DMS 273 treated with DMSO at 0.1 percent for 48 hours (cell line): ENCODE results near the gene OR2A5.
"Not testable (repeated sequence)": the region's sequence is repeated elsewhere in the genome, so short reads cannot be mapped to it uniquely, and the experiment has no call there.

Source experiments
- DNase-seq: peaks from one replicate; lab custom pipeline; 2025; lab: John Stamatoyannopoulos, UW

OR2A5 gene, protein sequence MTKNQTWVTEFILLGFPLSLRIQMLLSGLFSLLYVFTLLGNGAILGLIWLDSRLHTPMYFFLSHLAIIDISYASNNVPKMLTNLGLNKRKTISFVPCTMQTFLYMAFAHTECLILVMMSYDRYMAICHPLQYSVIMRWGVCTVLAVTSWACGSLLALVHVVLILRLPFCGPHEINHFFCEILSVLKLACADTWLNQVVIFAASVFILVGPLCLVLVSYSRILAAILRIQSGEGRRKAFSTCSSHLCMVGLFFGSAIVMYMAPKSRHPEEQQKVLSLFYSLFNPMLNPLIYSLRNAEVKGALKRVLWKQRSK

DNA sequence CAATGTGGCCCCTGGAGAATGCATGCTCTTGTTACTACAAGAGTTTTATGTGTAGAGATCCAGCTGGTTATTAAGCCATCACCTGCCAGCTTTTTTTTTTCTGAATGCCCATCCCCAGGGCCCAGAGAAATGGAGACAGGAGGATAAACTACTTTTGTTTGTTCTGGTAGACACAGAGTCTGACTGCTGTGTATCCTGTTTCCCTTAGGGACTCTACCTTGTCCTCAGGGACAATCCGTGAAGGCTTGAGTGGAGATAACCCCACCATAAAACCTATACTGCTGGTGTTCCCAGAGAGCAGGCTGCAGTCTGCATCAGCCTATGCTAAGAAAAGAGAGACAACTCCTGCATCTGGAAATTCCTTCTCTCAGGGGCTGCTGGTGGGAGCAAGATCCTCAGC is at the start of gene OR2A5:
Gene OR2A5, plus strand, starts transcription at position 301 of the 400 bp plus-strand sequence. CDS start 1,454 bp downstream, outside the sequence.
- no peak for DNase-seq

DNA sequence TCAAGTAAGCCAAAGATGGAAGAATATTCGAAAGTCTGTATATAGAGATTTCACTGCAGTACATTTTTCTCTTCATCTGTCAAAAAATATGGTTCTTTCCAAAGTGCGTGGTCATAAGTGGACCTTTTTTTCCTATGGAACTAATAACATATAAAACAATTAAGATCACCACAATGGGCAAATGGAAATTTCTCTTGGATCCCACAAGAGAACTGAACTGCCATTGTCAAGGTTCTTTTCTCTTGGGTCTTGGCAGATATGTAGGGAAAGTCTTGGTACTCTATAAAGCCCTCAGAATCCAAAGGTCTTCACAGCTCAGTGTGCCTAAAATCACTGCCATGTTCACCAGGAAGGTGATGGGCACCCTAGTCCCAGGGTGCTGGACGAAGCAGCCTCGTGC is 48.7 kb upstream of the OR2A5 start, which contains the start of gene OR6B1:
Gene OR6B1, plus strand, starts transcription at position 301 of the 400 bp plus-strand sequence. CDS start 3,677 bp downstream, outside the sequence.
- DNase-seq, result no peak

DNA sequence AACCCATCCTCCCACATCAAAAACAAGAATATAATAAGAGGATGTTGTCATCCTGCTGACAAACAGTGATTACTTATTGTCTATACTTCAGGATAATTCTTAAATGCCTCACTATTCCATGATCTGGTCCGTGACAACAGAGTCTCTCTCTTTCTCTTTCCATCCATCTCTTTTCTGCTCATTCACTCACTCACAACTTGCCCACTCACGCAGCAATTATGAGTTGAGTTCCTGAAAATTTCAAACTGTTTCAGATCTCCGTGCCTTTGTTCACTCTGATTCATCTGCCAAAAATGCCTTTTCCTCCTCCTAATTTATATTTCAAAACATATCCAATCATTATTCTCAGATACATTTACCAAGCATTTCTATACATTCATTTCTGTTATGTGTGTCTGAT is 47.2 kb upstream of the OR2A5 start:
- no peak for DNase-seq

DNA sequence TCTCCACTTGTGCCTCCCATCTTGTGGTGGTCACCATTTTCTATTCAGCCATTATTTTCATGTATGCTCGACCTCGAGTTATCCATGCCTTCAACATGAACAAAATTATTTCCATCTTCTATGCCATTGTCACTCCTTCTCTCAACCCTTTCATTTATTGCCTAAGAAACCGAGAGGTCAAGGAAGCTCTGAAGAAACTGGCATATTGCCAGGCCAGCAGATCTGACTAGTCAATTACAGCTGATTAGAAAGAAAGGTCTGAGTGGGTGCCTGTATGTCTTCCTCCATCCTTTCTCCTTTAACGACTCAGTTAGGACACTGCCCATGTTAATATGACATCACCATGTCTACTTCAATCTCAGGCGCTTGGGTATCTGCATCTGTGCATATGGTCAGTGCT is 44.0 kb upstream of the OR2A5 start:
- DNase-seq, result no peak

DNA sequence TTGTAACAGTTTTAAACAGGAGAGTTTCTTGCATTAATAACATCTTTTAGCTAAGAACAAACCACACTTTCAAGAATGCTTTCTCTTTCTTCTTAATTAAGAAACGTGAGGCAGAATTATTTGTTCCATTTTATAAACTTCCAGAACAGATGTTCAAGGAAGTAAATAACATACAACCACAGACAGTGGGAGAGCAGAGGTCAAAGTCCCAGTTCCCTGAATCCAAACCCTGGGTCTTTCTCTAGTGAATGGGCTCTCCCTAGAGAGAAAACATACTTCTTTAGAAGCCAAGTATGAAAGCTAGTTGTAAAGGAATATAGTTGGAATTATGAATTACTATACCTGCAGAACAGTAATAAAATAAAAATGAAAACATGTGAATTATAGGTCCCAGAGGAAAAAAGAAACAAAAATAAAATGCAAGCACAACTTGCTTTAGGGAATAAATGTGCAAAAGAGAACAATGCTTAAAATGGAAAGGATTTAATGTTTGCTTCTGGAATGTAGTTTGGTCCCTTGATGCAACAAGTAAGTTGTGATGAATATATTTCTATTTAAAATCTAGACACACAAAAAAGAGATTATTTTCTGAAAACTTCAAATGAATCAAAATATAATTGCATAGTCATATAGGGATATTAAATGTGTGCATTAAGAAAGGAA is 42.6 kb upstream of the OR2A5 start:
- DNase-seq, result no peak

DNA sequence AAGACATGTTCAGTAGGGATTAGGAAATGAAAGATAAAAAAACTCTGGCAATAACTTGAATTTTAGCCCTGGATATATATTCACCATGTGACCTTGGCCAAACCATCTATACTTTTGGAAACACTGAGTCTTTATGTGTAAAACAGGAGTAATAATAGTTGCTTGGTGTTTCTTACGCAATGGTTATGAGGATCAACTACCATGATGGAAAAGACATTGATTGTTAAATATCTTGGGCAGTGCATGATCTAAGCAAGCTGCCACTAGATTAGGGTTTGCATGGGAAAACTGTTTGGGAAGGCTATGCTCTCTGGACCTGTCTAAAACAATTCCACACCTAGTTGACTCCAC is 42.1 kb upstream of the OR2A5 start:
- no peak for DNase-seq

DNA sequence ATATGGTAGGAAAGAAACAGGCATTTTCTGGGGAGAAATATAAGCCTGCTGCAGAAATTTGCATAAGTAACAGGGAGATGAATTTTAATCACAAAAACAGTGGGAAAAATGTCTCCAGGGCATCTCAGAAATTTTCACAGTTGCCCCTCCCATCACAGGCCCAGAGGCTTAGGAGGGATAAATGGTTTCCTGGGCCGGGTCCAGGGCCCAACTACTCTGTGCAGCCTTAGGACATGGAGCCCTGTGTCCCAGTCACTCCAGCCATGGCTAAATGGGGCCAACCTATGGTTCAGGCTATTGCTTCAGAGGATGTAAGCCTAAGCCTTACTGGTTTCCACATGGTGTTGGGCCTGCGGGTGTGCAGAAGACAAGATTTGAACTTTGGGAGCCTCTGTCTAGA is 39.4 kb upstream of the OR2A5 start:
- no peak for DNase-seq

DNA sequence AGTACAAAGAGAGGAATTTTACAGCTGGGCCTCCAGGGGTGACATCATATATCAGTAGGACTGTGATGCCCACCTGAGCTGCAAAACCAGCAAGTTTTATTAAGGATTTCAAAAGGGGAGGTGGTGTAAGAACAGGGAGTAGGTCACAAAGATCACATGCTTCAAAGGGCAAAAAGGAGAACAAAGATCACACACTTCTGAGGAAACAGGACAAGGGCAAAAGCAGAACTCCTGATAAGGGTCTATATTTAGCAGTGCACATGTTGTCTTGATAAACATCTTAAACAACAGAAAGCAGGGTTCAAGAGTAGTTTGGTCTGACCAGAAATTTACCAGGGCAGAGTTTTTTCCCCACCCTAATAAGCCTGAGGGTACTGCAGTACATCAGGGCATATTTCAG is 38.7 kb upstream of the OR2A5 start:
- not testable (repeated sequence) for DNase-seq

DNA sequence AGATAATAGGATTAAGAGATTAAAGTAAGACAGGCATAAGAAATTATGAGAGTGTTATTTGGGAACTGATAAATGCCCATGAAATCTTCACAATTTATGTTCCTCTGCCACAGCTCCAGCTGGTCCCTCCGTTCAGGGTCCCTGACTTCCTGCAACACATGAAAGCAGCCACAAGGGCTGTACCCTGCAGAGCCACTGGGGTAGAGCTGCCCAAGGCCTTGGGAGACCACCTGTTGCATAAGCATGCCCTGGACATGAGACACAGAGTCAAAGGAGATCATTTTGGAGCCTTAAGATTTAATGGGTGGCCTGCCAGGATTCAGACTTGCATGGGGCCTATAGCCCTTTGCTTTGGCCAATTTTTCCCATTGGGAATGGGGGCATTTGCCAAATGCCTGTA is 37.9 kb upstream of the OR2A5 start:
- DNase-seq, result not testable (repeated sequence)

DNA sequence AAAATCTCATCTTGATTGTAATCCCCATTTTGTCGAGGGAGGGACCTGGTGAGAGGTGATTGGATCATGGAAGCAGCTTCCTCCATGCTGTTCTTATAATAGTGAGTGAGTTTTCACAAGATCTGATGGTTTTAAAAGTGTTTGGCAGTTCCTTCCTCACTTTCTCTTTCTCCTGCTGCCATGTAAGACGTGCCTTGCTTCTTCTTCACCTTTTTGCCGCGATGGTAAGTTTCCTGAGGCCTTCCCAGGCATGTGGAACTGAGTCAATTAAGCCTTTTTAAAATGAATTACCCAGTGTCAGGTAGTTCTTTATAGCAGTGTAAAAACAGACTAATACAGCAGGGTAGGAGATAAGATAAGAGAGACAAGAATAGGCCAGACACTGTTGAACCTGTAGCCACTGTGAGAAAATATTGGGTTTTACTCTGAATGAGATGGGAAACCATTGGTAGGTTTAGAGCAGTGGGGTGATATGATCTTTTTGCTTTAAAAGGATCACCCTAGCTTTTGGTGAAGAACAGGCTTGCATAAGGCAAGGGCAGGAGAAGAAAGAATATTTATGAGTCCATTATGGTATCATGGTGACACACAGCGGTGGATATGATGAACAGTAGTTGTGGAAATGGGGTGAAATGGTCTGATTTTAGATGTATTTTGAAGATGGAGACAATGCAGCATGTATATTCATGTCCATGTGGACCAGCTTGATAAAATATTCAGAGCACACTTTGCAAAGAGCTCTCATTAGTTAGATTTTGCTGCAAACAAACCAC is 37.1 kb upstream of the OR2A5 start:
- no peak for DNase-seq

DNA sequence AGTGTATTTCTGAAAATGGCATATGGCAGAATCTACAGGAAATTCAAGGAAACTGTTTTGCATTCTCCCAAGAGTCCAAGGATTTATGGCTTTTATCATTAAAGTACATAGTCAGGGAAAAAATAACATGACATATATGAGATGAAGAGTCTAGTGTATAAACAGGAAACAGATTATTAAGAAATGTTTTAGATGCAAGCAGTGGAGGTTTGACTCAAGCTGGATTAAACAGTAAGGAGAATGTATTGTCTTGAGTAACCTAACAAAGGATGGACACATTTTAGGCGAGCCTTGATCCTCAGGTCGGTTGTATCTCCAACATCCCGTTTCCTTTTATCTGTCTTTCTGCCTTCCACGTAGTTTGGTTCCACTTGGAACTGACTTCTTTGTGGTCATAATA is 30.7 kb upstream of the OR2A5 start:
- DNase-seq, result no peak

DNA sequence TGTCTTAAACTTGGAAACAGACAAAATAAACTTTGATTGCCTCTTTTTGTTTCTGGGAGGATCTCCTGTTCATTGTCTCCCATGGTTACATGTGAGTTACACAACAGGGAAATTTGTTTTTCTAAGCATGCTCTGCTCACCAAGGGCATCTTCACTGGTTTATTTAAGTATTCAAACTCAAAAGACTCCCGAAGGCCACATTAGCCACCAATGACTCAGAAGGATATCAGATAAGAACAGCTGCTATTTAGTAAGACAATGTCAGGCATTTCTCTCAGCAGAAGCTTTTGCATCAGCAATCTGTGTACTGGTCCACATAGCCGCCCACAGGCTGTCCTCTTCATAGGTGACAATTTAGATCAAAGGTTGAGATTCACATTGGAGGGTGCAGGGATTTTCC is 29.3 kb upstream of the OR2A5 start:
- DNase-seq, result no peak

DNA sequence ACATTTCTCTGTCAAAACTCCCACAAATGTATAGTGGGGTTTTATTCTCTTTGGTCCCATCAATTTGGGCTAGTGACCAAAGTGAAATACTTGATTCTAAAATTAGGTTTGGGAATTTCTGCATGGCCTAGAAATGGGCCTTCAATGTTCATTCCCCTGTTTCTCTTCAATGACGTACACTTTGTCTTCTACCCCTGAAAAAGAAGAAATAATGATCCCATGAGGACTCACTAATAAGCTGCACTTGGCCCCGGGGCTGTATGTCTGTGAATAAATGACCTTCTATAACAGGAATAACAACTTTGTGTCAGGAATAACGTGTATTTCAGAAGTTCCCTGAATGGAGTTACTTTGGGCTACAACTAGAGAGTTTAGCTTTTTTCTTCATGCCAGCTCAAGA is 28.4 kb upstream of the OR2A5 start:
- no peak for DNase-seq

DNA sequence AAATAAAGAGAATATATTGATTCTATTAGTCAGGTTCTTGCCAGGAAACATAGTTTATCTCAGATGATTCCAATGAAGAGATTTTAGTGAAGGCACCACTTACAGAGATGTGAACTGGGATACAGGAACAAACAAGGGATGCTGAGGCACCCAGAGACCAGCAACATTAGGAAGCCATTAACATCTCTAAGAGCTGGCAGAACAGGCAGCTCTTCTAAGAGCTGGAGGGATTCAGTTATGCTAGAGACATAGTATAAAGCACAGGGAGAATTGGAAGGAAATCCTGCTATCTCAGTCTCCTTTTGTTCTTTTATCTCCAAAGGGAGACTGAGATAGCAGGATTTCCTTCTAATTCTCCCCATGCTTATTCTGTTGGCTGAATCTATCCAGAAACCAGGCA is 26.6 kb upstream of the OR2A5 start:
- no peak for DNase-seq

DNA sequence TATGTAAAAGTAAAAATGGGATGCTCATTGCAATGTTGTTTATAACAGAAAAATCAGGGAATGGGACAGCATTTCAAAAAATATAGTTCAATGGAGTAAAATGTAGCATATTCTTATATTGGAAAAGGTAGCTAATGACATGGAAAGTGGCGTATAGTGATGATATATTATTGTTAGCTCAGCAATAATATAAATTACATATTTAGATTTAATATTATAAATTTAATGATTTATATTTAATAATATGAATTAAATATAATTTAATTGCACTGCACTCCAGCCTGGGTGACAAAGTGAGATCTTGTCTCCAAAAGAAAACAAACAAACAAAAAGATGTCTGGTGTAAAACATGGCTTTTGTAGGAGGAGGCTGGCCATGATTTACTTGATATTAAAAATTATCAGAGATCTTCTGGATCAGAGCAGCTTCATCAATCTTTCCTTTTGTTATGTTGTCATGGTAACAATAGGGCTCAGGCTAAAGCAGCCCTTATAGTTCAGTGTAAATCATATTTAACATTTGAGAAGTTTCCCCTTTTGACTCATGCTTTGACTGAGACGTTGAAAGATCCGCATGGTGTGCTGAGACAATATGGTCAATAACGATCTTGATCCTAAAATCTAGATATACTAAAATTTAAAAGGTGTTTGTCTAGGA is 25.4 kb upstream of the OR2A5 start:
- no peak for DNase-seq

DNA sequence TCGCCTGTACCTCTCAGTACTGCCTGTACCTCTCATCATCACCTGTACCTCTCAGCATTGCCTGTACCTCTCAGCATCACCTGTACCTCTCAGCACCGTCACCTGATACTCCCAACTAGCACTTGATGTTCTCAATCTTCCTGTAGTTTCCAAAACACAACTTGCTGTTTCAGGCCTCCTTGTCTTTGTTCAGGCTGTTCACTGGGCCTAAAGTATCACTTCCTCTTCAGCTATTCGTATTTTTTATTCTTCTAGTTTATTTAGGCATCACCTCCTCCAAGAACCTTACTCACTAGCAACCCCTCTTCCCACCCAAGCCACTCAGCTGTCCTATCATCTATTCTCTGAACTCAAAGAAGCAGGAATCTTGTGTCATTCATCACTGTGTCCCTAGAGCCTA is 24.5 kb upstream of the OR2A5 start:
- DNase-seq, result no peak

DNA sequence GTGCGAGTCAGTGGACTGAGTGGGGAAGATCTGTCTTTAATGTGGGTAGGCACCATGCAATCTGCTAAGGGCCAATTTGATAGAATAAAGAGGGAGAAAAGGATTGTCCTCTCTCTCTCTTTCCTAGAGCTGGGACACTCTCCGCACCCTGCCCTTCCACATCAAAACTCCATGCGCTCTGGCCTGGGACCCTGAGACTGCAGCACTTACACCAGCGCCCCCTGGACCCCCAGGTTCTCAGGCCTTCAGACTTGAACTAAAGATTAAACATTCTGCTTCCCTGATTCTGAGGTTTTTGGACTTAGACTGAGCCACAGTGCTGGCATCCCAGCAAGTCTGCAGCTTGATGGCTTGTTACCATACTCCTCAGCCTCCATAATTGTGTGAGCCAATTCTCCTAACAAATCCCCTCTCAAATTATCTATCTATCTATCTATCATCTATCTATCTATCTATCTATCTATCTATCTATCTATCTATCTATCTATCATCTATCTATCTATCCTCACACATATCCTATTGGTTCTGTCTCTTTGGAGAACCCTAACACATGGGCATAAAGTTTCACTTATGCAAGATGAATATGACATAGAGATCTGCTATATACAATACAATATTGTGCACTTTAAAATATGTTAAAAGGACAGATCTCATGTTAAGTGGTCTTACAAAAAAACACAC is 22.4 kb upstream of the OR2A5 start:
- DNase-seq, result no peak

DNA sequence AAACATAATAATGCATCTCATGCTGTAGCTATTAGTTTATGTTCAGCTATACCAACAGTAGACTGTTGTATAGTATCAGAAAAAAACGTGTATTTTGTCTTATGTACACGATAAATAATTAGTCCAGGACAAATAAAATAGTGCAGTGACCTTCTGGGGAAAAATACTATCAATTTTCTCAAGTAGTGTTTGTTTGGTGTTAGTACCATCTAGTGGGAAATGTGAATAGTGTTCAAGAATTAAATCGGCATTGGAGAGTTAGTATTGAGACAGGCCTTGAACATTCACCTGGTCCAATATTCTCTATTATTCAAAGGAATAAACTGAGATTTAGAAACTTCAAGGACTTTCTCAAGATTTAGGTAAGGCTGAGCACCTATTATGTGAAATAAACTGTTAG is 21.7 kb upstream of the OR2A5 start:
- DNase-seq, result no peak

DNA sequence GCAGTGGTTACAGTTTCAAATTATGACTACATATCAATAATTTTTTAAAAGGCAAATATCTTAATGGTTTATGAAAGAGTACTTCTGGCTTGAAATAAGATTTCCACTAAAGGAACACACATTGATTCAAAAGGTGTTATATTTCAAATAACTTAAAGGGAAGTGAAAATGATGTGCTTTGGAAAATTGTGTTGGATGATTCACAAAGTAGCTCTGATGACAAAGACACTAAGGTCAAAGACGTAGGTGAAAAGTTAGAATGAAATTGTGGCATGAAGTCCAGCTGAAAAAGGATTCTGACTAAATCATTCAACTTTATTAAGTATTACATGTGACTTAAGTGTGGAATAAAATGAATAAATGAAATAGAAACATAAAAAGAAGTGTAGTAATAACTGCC is 20.8 kb upstream of the OR2A5 start:
- no peak for DNase-seq

DNA sequence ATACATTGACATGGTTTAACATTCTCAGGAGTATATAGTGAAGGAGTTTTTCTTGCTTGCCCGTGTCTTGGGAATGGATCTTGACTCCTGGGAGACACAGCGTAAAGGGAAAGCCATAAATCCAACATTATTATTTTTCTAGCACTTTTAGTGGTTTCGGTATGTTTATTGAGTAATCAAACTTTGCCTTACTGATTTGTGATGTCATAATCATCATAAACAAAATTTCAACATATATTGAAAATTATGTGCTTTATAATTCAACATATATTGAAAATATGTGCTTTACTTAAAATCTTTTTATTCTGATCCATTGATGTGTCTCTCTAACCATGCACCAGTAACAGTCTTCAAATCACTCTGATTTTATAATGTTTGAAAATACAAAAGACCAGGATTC is 20.2 kb upstream of the OR2A5 start:
- no peak for DNase-seq

DNA sequence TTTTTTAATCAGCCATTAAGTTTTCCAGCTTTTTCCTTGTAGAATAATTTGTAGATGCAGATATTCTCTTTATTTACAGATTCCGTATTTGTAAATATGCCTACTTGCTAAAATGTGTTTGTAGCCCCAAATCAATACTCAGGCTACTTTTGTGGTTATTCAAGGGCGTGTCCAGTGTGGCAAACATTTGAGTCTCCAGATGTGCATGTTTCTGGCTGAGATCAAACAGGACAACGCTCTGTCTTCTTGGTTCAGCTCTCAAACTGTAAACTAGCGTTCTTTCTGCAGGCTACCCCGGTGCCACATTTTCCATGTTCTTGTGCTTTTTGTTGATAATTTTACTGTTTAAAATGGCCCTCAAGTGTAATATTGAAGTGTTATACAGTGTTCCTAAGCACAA is 16.2 kb upstream of the OR2A5 start:
- no peak for DNase-seq
